MM.1S (cell line): ENCODE data around the gene NHLRC1.

Experiments used
- DNase-seq: peaks from one replicate; pipeline ENCODE4 v3.0.0-alpha.2; 2015
- H2AFZ ChIP-seq: fragments of 300-600 bp; sonication (generic); 2 replicates; pipeline ENCODE4 v1.6.0; 2016; ENCODE audit warnings: antibody characterized with exemption, low read length
- H3F3A ChIP-seq: fragments of 300-600 bp; sonication (generic); 2 replicates; pipeline ENCODE4 v1.6.1; 2016; ENCODE audit warnings: mild to moderate bottlenecking, antibody characterized with exemption, low read length, moderate library complexity, mixed read lengths; ENCODE audit not compliant: insufficient read depth
- H3K27ac ChIP-seq: fragments of 300-600 bp; sonication (generic); 2 replicates; pipeline ENCODE4 v1.5.1; 2016; ENCODE audit warnings: mild to moderate bottlenecking, low read length
- H3K27me3 ChIP-seq: fragments of 300-600 bp; sonication (generic); replicated peaks from 2 replicates; pipeline ENCODE4 v1.6.0; 2016; ENCODE audit warnings: low read length; ENCODE audit not compliant: insufficient read depth
- H3K36me3 ChIP-seq: fragments of 300-600 bp; sonication (generic); replicated peaks from 2 replicates; pipeline ENCODE4 v1.6.1; 2016; ENCODE audit warnings: mild to moderate bottlenecking, low read length, mixed read lengths; ENCODE audit not compliant: insufficient read depth
- H3K4me1 ChIP-seq: fragments of 300-600 bp; sonication (generic); 2 replicates; pipeline ENCODE4 v1.6.1; 2016; ENCODE audit warnings: low read length, mixed read lengths
- H3K4me2 ChIP-seq: fragments of 300-600 bp; sonication (generic); 2 replicates; pipeline ENCODE4 v1.6.0; 2016; ENCODE audit warnings: low read depth, low read length
- H3K4me3 ChIP-seq: fragments of 300-600 bp; sonication (generic); 2 replicates; pipeline ENCODE4 v1.5.1; 2016; ENCODE audit warnings: low read length, mixed read lengths
- H3K79me2 ChIP-seq: fragments of 300-600 bp; sonication (generic); 2 replicates; pipeline ENCODE4 v1.6.1; 2016; ENCODE audit warnings: mixed run types, low read length, mixed read lengths
- H3K9ac ChIP-seq: fragments of 300-600 bp; sonication (generic); 2 replicates; pipeline ENCODE4 v1.6.1; 2016; ENCODE audit warnings: low read length, mixed read lengths
- H3K9me2 ChIP-seq: fragments of 300-600 bp; sonication (generic); replicated peaks from 2 replicates; pipeline ENCODE4 v1.6.1; 2016; ENCODE audit warnings: mild to moderate bottlenecking, low read length, mixed read lengths; ENCODE audit not compliant: insufficient read depth
- H3K9me3 ChIP-seq: fragments of 300-600 bp; sonication (generic); replicated peaks from 2 replicates; pipeline ENCODE4 v1.6.1; 2016; ENCODE audit warnings: mild to moderate bottlenecking, low read length, mixed read lengths; ENCODE audit not compliant: insufficient read depth
- H4K20me1 ChIP-seq: fragments of 300-600 bp; sonication (generic); 2 replicates; pipeline ENCODE4 v1.6.1; 2016; ENCODE audit warnings: mild to moderate bottlenecking, low read length, moderate library complexity, mixed read lengths; ENCODE audit not compliant: insufficient read depth
- EZH2phosphoT487 ChIP-seq: fragments of 300-600 bp; sonication (generic); IDR thresholded peaks from 2 replicates; pipeline ENCODE4 v1.6.1; 2018; ENCODE audit warnings: antibody characterized with exemption, low read length

NHLRC1 gene

DNA sequence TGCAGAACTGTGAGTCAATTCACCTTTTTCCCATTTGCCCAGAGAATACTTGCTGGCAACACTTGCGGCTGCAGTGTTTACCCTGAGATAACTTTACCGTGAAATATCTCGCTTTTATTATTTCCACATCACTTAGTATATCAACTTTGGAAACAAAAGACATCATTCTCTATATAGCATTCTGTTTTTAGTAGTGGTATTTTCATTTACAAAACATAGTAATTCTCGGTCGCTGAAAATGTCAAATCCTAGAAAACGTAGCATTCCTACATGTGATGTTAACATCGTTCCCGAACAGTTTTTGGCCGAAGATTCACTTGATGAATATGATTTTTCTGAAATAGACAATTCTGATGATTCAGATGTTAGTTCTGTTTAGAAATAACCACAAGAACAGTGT, 52.0 kb downstream of the NHLRC1 start:
- Histone ChIP-seq H3K79me2 (no peaks in the 10 kb centered on the region), H3K9me2 (no peaks in the 10 kb centered on the region), H2AFZ (no peak overlapping the region), H3K9me3 (no peaks in the 10 kb centered on the region), H3K9ac (no peak overlapping the region), H3K4me2 (no peak overlapping the region), H4K20me1 (no peaks in the 10 kb centered on the region), H3K36me3 (no peaks in the 10 kb centered on the region), H3F3A (no peaks in the 10 kb centered on the region), H3K27me3 (no peaks in the 10 kb centered on the region), H3K27ac (no peak overlapping the region), H3K4me3 (no peak overlapping the region), H3K4me1 (no peaks in the 10 kb centered on the region)
- no peak for TF ChIP-seq EZH2phosphoT487
- no peak for DNase-seq
